ENCODE measurements around the gene FBXW11. TPM values are rescaled to one million over a fixed set of nuclear protein-coding genes. Genes with fewer than 3 reads are reported as not detected.

FBXW11 gene
- total RNA-seq, 1 experiment from 2014 or later = 52.2 TPM

DNA sequence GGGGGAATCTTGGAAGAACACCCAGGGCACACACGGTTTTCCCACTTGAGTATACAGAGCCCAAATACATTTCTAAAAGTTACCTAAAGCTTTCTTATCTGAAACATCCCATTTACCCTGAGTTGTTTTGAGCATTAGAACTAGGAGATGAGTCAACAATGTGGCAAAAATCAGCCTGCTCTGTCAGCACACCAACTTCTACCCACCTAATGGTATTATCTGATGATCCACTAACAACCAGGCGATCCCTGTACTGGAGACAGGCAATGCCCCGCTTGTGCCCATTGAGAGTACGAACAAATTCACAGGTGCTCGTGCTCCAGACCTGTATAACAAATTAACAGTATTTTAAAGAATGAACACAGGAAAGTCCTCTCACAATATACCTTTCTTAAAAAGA lies 133.8 kb downstream of the FBXW11 start (continued):
- TF ChIP-seq, protein P1, sequence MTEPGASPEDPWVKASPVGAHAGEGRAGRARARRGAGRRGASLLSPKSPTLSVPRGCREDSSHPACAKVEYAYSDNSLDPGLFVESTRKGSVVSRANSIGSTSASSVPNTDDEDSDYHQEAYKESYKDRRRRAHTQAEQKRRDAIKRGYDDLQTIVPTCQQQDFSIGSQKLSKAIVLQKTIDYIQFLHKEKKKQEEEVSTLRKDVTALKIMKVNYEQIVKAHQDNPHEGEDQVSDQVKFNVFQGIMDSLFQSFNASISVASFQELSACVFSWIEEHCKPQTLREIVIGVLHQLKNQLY (CRISPR knock-in tag; IDR thresholded peaks at IDR 0.05) = no peak
- no peak for TF ChIP-seq EMX1 (CRISPR knock-in tag; IDR thresholded peaks at IDR 0.05)
- no peak for TF ChIP-seq ATF1 (CRISPR knock-in tag; IDR thresholded peaks at IDR 0.05)

DNA sequence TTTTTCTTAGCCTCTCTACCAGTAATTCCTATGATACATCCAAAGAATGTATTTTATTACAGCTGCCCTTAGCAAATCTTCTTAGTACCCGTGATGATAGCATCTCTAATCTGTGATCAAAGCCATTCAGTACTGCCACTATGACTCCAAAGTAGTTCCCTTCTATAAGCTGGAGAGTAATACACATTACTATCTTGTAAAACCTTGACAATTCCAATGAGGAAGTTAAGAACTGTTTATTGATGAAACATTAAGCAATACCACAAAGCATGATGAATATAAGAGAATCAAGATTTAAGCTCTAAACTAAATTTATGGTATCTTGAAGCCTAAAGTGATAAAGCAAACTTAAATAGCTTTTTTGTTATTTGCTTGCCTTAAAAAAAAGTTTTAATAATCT lies 134.7 kb downstream of the FBXW11 start:
- Mint-ChIP-seq H3K36me3 (peaks cover 39% of the 10 kb centered on the region), H3K4me1 (no peaks in the 10 kb centered on the region), H3K4me3 (no peak overlapping the region), H3K27ac (no peak overlapping the region), H3K27me3 (ENCODE audit: low read depth) (no peaks in the 10 kb centered on the region), H3K9me3 (no peaks in the 10 kb centered on the region)
- DNase-seq (ENCODE audit: low spot score) (no peak), ATAC-seq (no peak)
- POLR2A ChIA-PET = no interaction called here
- CTCF ChIA-PET = interaction anchor here (2.0 to 2.5 kb wide), 2 partner anchors 14 to 41 kb away, joined by 6 to 10 read pairs; no protein-coding TSS in a partner anchor
- TF ChIP-seq ATF1 (CRISPR knock-in tag; IDR thresholded peaks at IDR 0.05) (no peak), GTF2I (CRISPR knock-in tag; conservative IDR thresholded peaks at IDR 0.05) (no peak), RELA (CRISPR knock-in tag; IDR thresholded peaks at IDR 0.05; ENCODE audit: borderline replicate concordance) (no peak), RORB (CRISPR knock-in tag; IDR thresholded peaks at IDR 0.05) (no peak), ETV6 (CRISPR knock-in tag; IDR thresholded peaks at IDR 0.05) (no peak), ELF4 (CRISPR knock-in tag; IDR thresholded peaks at IDR 0.05; ENCODE audit: low read depth) (no peak), ZNF138 (CRISPR knock-in tag; conservative IDR thresholded peaks at IDR 0.05) (no peak), SP1 (CRISPR knock-in tag; conservative IDR thresholded peaks at IDR 0.05) (no peak)
- TF ChIP-seq, protein P2, sequence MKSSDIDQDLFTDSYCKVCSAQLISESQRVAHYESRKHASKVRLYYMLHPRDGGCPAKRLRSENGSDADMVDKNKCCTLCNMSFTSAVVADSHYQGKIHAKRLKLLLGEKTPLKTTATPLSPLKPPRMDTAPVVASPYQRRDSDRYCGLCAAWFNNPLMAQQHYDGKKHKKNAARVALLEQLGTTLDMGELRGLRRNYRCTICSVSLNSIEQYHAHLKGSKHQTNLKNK (CRISPR knock-in tag; IDR thresholded peaks at IDR 0.05) = no peak

DNA sequence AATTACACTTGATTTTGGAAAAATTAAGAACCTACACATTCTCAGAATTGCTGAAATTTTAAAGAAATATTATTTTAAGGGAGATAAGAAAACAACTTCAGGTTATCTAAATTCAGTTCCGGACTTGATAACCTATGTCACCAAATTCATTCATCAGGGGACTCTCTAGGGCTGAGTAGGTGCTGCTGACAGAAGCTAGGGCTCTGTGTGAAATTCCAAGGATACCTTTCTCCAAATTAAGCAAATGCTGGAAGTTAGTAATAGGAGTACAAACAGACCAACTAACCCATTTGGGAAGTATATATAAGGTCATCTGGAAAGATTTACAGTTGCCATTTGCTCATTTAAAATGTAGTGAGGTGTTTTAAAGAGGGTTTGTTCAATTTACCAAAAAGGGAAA lies 136.5 kb downstream of the FBXW11 start:
- Mint-ChIP-seq H3K9me3 (no peaks in the 10 kb centered on the region), H3K4me3 (no peak overlapping the region), H3K27me3 (ENCODE audit: low read depth) (no peaks in the 10 kb centered on the region), H3K4me1 (no peaks in the 10 kb centered on the region), H3K36me3 (peaks cover 21% of the 10 kb centered on the region), H3K27ac (no peak overlapping the region)
- ATAC-seq (no peak), DNase-seq (ENCODE audit: low spot score) (no peak)
- ChIA-PET CTCF (interaction anchor here (0.6 to 1.0 kb wide), 3 partner anchors 10 to 444 kb away, joined by 3 to 4 read pairs (median 3); no protein-coding TSS in a partner anchor), POLR2A (no interaction called here)
- TF ChIP-seq ETV6 (CRISPR knock-in tag; IDR thresholded peaks at IDR 0.05) (no peak), TEAD1 (CRISPR knock-in tag; IDR thresholded peaks at IDR 0.05) (no peak), ZBTB21 (CRISPR knock-in tag; IDR thresholded peaks at IDR 0.05; ENCODE audit: borderline replicate concordance) (no peak)
- TF ChIP-seq, protein P3, sequence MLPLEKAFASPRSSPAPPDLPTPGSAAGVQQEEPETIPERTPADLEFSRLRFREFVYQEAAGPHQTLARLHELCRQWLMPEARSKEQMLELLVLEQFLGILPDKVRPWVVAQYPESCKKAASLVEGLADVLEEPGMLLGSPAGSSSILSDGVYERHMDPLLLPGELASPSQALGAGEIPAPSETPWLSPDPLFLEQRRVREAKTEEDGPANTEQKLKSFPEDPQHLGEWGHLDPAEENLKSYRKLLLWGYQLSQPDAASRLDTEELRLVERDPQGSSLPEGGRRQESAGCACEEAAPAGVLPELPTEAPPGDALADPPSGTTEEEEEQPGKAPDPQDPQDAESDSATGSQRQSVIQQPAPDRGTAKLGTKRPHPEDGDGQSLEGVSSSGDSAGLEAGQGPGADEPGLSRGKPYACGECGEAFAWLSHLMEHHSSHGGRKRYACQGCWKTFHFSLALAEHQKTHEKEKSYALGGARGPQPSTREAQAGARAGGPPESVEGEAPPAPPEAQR (CRISPR knock-in tag; IDR thresholded peaks at IDR 0.05) = no peak
- TF ChIP-seq, protein P1 (CRISPR knock-in tag; IDR thresholded peaks at IDR 0.05) = no peak

DNA sequence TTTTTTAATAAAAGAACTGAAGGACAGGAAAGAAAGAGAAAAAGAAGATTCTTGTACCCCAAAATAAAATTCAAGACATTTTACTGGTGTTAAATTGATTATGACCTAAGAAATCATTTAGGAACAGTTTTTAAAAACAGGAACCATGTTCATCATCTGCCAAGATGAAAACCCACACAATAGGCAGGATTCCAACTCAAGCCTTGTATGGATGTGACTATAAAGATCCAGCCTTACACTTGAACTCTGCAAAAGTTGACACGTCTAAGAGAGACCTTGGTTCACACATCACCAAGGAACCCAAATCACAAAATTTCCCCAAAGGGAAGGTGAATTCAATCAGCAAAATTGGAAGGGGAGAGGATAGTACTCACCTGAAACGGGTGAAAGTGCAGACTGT lies 138.2 kb downstream of the FBXW11 start:
- ChIA-PET CTCF (no interaction called here), POLR2A (no interaction called here)
- ATAC-seq (no peak), DNase-seq (ENCODE audit: low spot score) (no peak)
- Mint-ChIP-seq H3K4me1 (no peaks in the 10 kb centered on the region), H3K9me3 (no peaks in the 10 kb centered on the region), H3K36me3 (peaks cover 21% of the 10 kb centered on the region), H3K4me3 (no peak overlapping the region), H3K27ac (no peak overlapping the region), H3K27me3 (ENCODE audit: low read depth) (no peaks in the 10 kb centered on the region)
- TF ChIP-seq, protein P4, sequence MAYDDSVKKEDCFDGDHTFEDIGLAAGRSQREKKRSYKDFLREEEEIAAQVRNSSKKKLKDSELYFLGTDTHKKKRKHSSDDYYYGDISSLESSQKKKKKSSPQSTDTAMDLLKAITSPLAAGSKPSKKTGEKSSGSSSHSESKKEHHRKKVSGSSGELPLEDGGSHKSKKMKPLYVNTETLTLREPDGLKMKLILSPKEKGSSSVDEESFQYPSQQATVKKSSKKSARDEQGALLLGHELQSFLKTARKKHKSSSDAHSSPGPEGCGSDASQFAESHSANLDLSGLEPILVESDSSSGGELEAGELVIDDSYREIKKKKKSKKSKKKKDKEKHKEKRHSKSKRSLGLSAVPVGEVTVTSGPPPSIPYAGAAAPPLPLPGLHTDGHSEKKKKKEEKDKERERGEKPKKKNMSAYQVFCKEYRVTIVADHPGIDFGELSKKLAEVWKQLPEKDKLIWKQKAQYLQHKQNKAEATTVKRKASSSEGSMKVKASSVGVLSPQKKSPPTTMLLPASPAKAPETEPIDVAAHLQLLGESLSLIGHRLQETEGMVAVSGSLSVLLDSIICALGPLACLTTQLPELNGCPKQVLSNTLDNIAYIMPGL (CRISPR knock-in tag; IDR thresholded peaks at IDR 0.05) = no peak
- TF ChIP-seq OVOL2 (CRISPR knock-in tag; IDR thresholded peaks at IDR 0.05; ENCODE audit: borderline replicate concordance) = no peak
- no peak for TF ChIP-seq RELA (CRISPR knock-in tag; IDR thresholded peaks at IDR 0.05; ENCODE audit: borderline replicate concordance)
- TF ChIP-seq ELF4 (CRISPR knock-in tag; IDR thresholded peaks at IDR 0.05; ENCODE audit: low read depth) = no peak
- TF ChIP-seq, protein P5, sequence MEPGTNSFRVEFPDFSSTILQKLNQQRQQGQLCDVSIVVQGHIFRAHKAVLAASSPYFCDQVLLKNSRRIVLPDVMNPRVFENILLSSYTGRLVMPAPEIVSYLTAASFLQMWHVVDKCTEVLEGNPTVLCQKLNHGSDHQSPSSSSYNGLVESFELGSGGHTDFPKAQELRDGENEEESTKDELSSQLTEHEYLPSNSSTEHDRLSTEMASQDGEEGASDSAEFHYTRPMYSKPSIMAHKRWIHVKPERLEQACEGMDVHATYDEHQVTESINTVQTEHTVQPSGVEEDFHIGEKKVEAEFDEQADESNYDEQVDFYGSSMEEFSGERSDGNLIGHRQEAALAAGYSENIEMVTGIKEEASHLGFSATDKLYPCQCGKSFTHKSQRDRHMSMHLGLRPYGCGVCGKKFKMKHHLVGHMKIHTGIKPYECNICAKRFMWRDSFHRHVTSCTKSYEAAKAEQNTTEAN (CRISPR knock-in tag; IDR thresholded peaks at IDR 0.05) = no peak
- TF ChIP-seq, protein P6, sequence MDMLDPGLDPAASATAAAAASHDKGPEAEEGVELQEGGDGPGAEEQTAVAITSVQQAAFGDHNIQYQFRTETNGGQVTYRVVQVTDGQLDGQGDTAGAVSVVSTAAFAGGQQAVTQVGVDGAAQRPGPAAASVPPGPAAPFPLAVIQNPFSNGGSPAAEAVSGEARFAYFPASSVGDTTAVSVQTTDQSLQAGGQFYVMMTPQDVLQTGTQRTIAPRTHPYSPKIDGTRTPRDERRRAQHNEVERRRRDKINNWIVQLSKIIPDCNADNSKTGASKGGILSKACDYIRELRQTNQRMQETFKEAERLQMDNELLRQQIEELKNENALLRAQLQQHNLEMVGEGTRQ (CRISPR knock-in tag; IDR thresholded peaks at IDR 0.05) = no peak
- TF ChIP-seq, protein P7, sequence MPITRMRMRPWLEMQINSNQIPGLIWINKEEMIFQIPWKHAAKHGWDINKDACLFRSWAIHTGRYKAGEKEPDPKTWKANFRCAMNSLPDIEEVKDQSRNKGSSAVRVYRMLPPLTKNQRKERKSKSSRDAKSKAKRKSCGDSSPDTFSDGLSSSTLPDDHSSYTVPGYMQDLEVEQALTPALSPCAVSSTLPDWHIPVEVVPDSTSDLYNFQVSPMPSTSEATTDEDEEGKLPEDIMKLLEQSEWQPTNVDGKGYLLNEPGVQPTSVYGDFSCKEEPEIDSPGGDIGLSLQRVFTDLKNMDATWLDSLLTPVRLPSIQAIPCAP (CRISPR knock-in tag; IDR thresholded peaks at IDR 0.05) = no peak
- TF ChIP-seq, protein P8, sequence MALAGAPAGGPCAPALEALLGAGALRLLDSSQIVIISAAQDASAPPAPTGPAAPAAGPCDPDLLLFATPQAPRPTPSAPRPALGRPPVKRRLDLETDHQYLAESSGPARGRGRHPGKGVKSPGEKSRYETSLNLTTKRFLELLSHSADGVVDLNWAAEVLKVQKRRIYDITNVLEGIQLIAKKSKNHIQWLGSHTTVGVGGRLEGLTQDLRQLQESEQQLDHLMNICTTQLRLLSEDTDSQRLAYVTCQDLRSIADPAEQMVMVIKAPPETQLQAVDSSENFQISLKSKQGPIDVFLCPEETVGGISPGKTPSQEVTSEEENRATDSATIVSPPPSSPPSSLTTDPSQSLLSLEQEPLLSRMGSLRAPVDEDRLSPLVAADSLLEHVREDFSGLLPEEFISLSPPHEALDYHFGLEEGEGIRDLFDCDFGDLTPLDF (CRISPR knock-in tag; IDR thresholded peaks at IDR 0.05) = no peak
- no peak for TF ChIP-seq ZNF121 (CRISPR knock-in tag; IDR thresholded peaks at IDR 0.05)
